H1 (cell line): ENCODE measurements around the gene CATSPERD. TPM values are rescaled to one million over a fixed set of nuclear protein-coding genes. Genes with fewer than 3 reads are reported as not detected.

Source experiments
- CTCF ChIA-PET: fragments of 300-600 bp; sonication (Branson Sonifier 250); formaldehyde crosslinking; loops from one replicate; lab custom pipeline; 2021; ENCODE audit not compliant: partially characterized antibody; lab: Charles Lee
- POLR2A ChIA-PET: fragments of 300-600 bp; sonication (Branson Sonifier 250); formaldehyde crosslinking; loops from one replicate; lab custom pipeline; 2021; ENCODE audit warnings: inconsistent platforms; ENCODE audit not compliant: partially characterized antibody; lab: Charles Lee
- DNase-seq, 2 experiments: peaks; one replicate each; pipeline versions ENCODE4 v3.0.0 to v3.0.0-alpha.2; 2010 to 2022; ENCODE audit warnings: low spot score in 2 of 2, low read depth in 1 of 2, mixed read lengths in 1 of 2
- FAIRE-seq: peaks from 2 replicates; lab custom pipeline; 2011; peaks lifted over from hg19 to GRCh38; lab: Jason Lieb, UNC
- H2AFZ ChIP-seq: 2 replicates; pipeline ENCODE4 v1.8.1; 2012; ENCODE audit warnings: low read length, inconsistent platforms
- H2AK5ac ChIP-seq: 2 replicates; pipeline ENCODE4 v1.6.1; 2013; ENCODE audit warnings: low read depth, low read length
- H2BK120ac ChIP-seq: replicated peaks from 2 replicates; pipeline ENCODE3; 2013; ENCODE audit warnings: low read depth, low read length, inconsistent platforms
- H2BK12ac ChIP-seq: 2 replicates; pipeline ENCODE4 v1.6.1; 2013; ENCODE audit warnings: low read depth, low read length
- H2BK15ac ChIP-seq: 2 replicates; pipeline ENCODE4 v1.6.1; 2013; ENCODE audit warnings: low read length
- H2BK20ac ChIP-seq: 2 replicates; pipeline ENCODE4 v1.6.1; 2013; ENCODE audit warnings: low read length
- H2BK5ac ChIP-seq: 2 replicates; pipeline ENCODE4 v1.6.1; 2013; ENCODE audit warnings: low read depth, low read length
- H3K14ac ChIP-seq: 2 replicates; pipeline ENCODE4 v1.6.1; 2013; ENCODE audit warnings: inconsistent platforms; ENCODE audit not compliant: insufficient read length
- H3K18ac ChIP-seq: 2 replicates; pipeline ENCODE4 v1.6.1; 2013; ENCODE audit warnings: low read length; ENCODE audit errors: extremely low read depth
- H3K23ac ChIP-seq: 2 replicates; pipeline ENCODE4 v1.6.1; 2013; ENCODE audit warnings: inconsistent platforms; ENCODE audit not compliant: insufficient read length
- H3K23me2 ChIP-seq: 2 replicates; pipeline ENCODE4 v1.6.1; 2013; ENCODE audit warnings: low read depth, low read length
- H3K27ac ChIP-seq: 2 replicates; pipeline ENCODE4 v1.6.1; 2011; ENCODE audit warnings: low read depth, low read length, inconsistent platforms
- H3K27me3 ChIP-seq, 4 experiments: replicated peaks in 1 of 4; 1 replicate in 1 of 4; 2 replicates in 3 of 4; pipeline versions ENCODE4 v1.6.1 to v1.8.1; 2011 to 2013; ENCODE audit warnings: low read length in 3 of 4, mild to moderate bottlenecking in 3 of 4, inconsistent platforms in 2 of 4, mixed read lengths in 2 of 4, moderate library complexity in 1 of 4; ENCODE audit not compliant: control insufficient read depth in 3 of 4, insufficient read depth in 3 of 4; ENCODE audit errors: extremely low read depth in 1 of 4
- H3K36me3 ChIP-seq, 4 experiments: 2 replicates each; pipeline versions ENCODE4 v1.6.1 to v1.8.1; 2011 to 2013; ENCODE audit warnings: mild to moderate bottlenecking in 4 of 4, low read length in 3 of 4, moderate library complexity in 2 of 4, control low read depth in 1 of 4, inconsistent platforms in 1 of 4; ENCODE audit not compliant: insufficient read depth in 4 of 4, control insufficient read depth in 2 of 4
- H3K4ac ChIP-seq: replicated peaks from 2 replicates; pipeline ENCODE3; 2013; ENCODE audit warnings: low read length, low read depth, mixed read lengths, inconsistent platforms; ENCODE audit not compliant: insufficient read length
- H3K4me1 ChIP-seq, 4 experiments: replicated peaks in 1 of 4; 1 replicate in 1 of 4; 2 replicates in 3 of 4; pipeline versions ENCODE4 v1.6.1 to v1.8.1; 2011 to 2013; ENCODE audit warnings: low read length in 3 of 4, inconsistent platforms in 2 of 4, mixed read lengths in 1 of 4; ENCODE audit not compliant: insufficient read depth in 4 of 4, control insufficient read depth in 3 of 4
- H3K4me2 ChIP-seq, 2 experiments: 2 replicates each; pipeline versions ENCODE4 v1.6.1 to v1.8.1; 2011 to 2013; ENCODE audit warnings: low read depth in 2 of 2, low read length in 2 of 2, control low read depth in 1 of 2, inconsistent platforms in 1 of 2, mild to moderate bottlenecking in 1 of 2; ENCODE audit not compliant: insufficient read depth in 1 of 2
- H3K4me3 ChIP-seq, 4 experiments: fragments of 200-600, 300-600 bp in 1 of 4; sonication (generic), shearing (Covaris generic), sonication (Bioruptor Twin) in 1 of 4; 2 replicates each; pipeline versions ENCODE4 v1.5.1 to v1.8.1; 2011 to 2016; ENCODE audit warnings: low read length in 4 of 4, low read depth in 3 of 4, control low read depth in 2 of 4, inconsistent platforms in 2 of 4, mild to moderate bottlenecking in 2 of 4, mixed read lengths in 1 of 4, moderate library complexity in 1 of 4; ENCODE audit not compliant: insufficient read depth in 2 of 4; ENCODE audit errors: extremely low read depth in 1 of 4
- H3K56ac ChIP-seq: replicated peaks from 2 replicates; pipeline ENCODE3; 2013; ENCODE audit warnings: low read depth, mild to moderate bottlenecking, mixed read lengths, low read length, inconsistent platforms; ENCODE audit not compliant: insufficient read length
- H3K79me1 ChIP-seq: 2 replicates; pipeline ENCODE4 v1.6.1; 2013; ENCODE audit warnings: low read depth, low read length, control low read depth
- H3K79me2 ChIP-seq, 2 experiments: 2 replicates each; pipeline versions ENCODE4 v1.6.1 to v1.8.1; 2012 to 2013; ENCODE audit warnings: low read length in 2 of 2, mild to moderate bottlenecking in 2 of 2, inconsistent platforms in 1 of 2; ENCODE audit not compliant: insufficient read depth in 2 of 2, control insufficient read depth in 1 of 2
- H3K9ac ChIP-seq, 4 experiments: replicated peaks in 1 of 4; 1 replicate in 1 of 4; 2 replicates in 3 of 4; pipeline versions ENCODE4 v1.6.1 to v1.8.1; 2011 to 2013; ENCODE audit warnings: low read depth in 3 of 4, low read length in 3 of 4, control low read depth in 2 of 4, mild to moderate bottlenecking in 2 of 4, moderate library complexity in 2 of 4, inconsistent platforms in 1 of 4; ENCODE audit errors: extremely low read depth in 1 of 4
- H3K9me3 ChIP-seq, 2 experiments: 2 replicates each; pipeline versions ENCODE4 v1.6.1 to v1.8.1; 2012 to 2013; ENCODE audit warnings: mild to moderate bottlenecking in 2 of 2, moderate library complexity in 2 of 2, control low read depth in 1 of 2, inconsistent platforms in 1 of 2, low read depth in 1 of 2, low read length in 1 of 2, mixed read lengths in 1 of 2; ENCODE audit not compliant: insufficient read depth in 2 of 2
- H4K20me1 ChIP-seq, 2 experiments: replicated peaks in 1 of 2; 2 replicates each; pipeline versions ENCODE3 to v1.8.1; 2011 to 2013; ENCODE audit warnings: inconsistent platforms in 2 of 2, low read length in 2 of 2, mild to moderate bottlenecking in 1 of 2; ENCODE audit not compliant: insufficient read depth in 2 of 2, control insufficient read depth in 1 of 2
- H4K5ac ChIP-seq: 2 replicates; pipeline ENCODE4 v1.6.1; 2013; ENCODE audit warnings: low read length, low read depth, mixed read lengths, inconsistent platforms; ENCODE audit not compliant: insufficient read length
- H4K8ac ChIP-seq: 2 replicates; pipeline ENCODE4 v1.8.0; 2013; ENCODE audit warnings: mild to moderate bottlenecking, moderate library complexity, low read length, inconsistent platforms; ENCODE audit not compliant: insufficient read depth; ENCODE audit errors: extremely low read depth
- H4K91ac ChIP-seq: replicated peaks from 2 replicates; pipeline ENCODE3; 2013; ENCODE audit warnings: low read length, mixed read lengths, inconsistent platforms; ENCODE audit not compliant: insufficient read length
- BRCA1 ChIP-seq: IDR thresholded peaks from 2 replicates; pipeline ENCODE4 v1.6.1; 2012; ENCODE audit warnings: low read depth, low read length, improper control_type of control experiment
- EGR1 ChIP-seq: IDR thresholded peaks from 2 replicates; pipeline ENCODE4 v1.6.1; 2011; ENCODE audit warnings: low read depth, low read length, borderline replicate concordance
- GTF2F1 ChIP-seq: IDR thresholded peaks from 2 replicates; pipeline ENCODE4 v1.6.1; 2012; ENCODE audit warnings: low read depth, low read length, improper control_type of control experiment, borderline replicate concordance
- RFX5 ChIP-seq: IDR thresholded peaks from 2 replicates; pipeline ENCODE4 v1.6.1; 2011; ENCODE audit warnings: low read depth, low read length, improper control_type of control experiment, borderline replicate concordance
- SIX5 ChIP-seq: IDR thresholded peaks from 2 replicates; pipeline ENCODE4 v1.6.1; 2011; ENCODE audit warnings: mild to moderate bottlenecking, low read depth, low read length
- SP2 ChIP-seq: IDR thresholded peaks from 2 replicates; pipeline ENCODE4 v1.6.1; 2012; ENCODE audit warnings: mild to moderate bottlenecking, low read length, inconsistent platforms
- TAF1 ChIP-seq: IDR thresholded peaks from 2 replicates; pipeline ENCODE4 v1.6.1; 2011; ENCODE audit warnings: mild to moderate bottlenecking, low read depth, low read length
- YY1 ChIP-seq: IDR thresholded peaks from 2 replicates; pipeline ENCODE4 v1.6.1; 2011; ENCODE audit warnings: low read depth, mild to moderate bottlenecking, low read length
- WGBS, 2 experiments: shearing (Covaris generic) in 1 of 2; methylation state at CpG; one replicate each; pipeline versions ENCODE4 v1.1.6 to v1.1.7; 2013 to 2015; ENCODE audit warnings: low lambda C conversion rate in 2 of 2, mixed read lengths in 2 of 2, inconsistent platforms in 1 of 2, low coverage in 1 of 2, missing lambda C conversion rate in 1 of 2; ENCODE audit not compliant: insufficient replicate concordance in 2 of 2, insufficient coverage in 1 of 2, insufficient read length in 1 of 2; ENCODE audit errors: extremely low coverage in 1 of 2, missing lambda C conversion rate in 1 of 2; 5-methylcytosine and 5-hydroxymethylcytosine counted together
- polyA plus RNA-seq, 7 experiments: library from polyadenylated mRNA; depleted of rRNA in 3 of 7; stranded (reverse) in 5 of 7; unstranded in 2 of 7; fragments of >200 nt in 5 of 7; fragments of 200-250 nt in 2 of 7; gene quantifications; 1 replicate in 5 of 7; 2 replicates in 1 of 7; 4 replicates in 1 of 7; pipeline versions ENCODE4 v1.2.1 to v1.2.3, GENCODE V29; 2011 to 2013; ENCODE audit warnings: missing spikeins in 2 of 7, mixed read lengths in 2 of 7
- total RNA-seq: library from RNA; stranded (reverse); fragmentation: NEBNext Ultra II Directional; extraction: Animal tissue kit (Norgen Biotek cat#: 25700); gene quantifications from 2 replicates; pipeline ENCODE4 v1.2.1, GENCODE V29; 2021

CATSPERD gene
- total and polyA plus RNA-seq, 2 of the 8 experiments (the other 6 are each of a cell fraction or from before 2014, with no cell fraction given): 0.12 TPM; not detected in 1

DNA sequence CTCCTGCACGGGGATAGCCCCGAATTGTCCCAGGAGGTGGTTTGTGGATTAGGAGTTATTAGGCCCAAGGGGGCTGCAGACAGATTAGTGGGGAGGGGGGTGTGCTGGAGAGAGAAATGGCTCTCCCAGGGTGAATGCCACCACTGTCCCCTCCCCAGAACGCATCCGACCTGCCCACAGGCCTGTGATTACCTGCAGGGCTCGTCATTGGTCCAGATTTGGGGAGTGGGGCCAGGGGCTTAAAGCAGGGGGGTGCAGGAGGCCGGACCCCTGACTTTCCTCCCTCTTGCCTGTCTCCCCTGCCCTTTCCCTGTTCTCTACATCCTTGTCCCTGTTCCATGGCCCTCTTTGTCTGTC lies 85.7 kb downstream of the CATSPERD start:
- Histone ChIP-seq H2AFZ (no peak overlapping the region), H4K8ac (peak overlapping the region; percentile 36), H3K4me3 (peak overlapping the region in 1 of 4 experiments; percentile 58; a peak in 2 of 8 replicates), H3K79me2 (no peaks in the 10 kb centered on the region; a peak in 1 of 4 replicates), H3K79me1 (peaks cover 4% of the 10 kb centered on the region; the same call in 1 of the 2 replicates), H4K20me1 (peaks cover 0 to 6% of the 10 kb centered on the region in 2 experiments), H2BK12ac (no peak overlapping the region), H3K4me2 (peak overlapping the region; percentile 51 to 69), H2BK120ac (no peak overlapping the region), H3K56ac (no peak overlapping the region), H3K23me2 (peaks cover 7% of the 10 kb centered on the region), H2BK20ac (no peak overlapping the region), H3K4ac (peak overlapping the region; percentile 77), H3K4me1 (peaks cover 0 to 18% (median 10%) of the 10 kb centered on the region in 4 experiments; a peak in 5 of 7 replicates), H2BK15ac (no peak overlapping the region), H2BK5ac (no peak overlapping the region), H3K18ac (no peak overlapping the region; the same call in 1 of the 2 replicates), H2AK5ac (no peak overlapping the region), H4K5ac (no peak overlapping the region), H3K9me3 (no peaks in the 10 kb centered on the region), H3K27me3 (peaks cover 2 to 16% (median 8%) of the 10 kb centered on the region in 4 experiments; a peak in 6 of 7 replicates), H3K36me3 (no peaks in the 10 kb centered on the region), H3K27ac (no peak overlapping the region), H3K9ac (no peak overlapping the region), H4K91ac (no peak overlapping the region), H3K23ac (no peak overlapping the region), H3K14ac (no peak overlapping the region)
- DNase-seq (no peak), FAIRE-seq (no peak)
- 24% methylated on average over 5 of the region's 6 CpGs; no CpG with 5 or more reads in 1 of the 2 experiments for WGBS, 2 experiments
- POLR2A ChIA-PET: interaction anchor here (0.9 to 3.4 kb wide), 4 partner anchors 21 to 97 kb away, joined by 4 to 35 read pairs (median 10); partner anchors contain the start of gene NDUFA11
- TF ChIP-seq TAF1 (no peak), EGR1 (no peak), SIX5 (no peak), YY1 (no peak), SP2 (no peak), GTF2F1 (no peak), RFX5 (no peak), BRCA1 (no peak)
- CTCF ChIA-PET: interaction anchor here (0.7 to 4.5 kb wide), 13 partner anchors 12 to 216 kb away, joined by 3 to 32 read pairs (median 4); no protein-coding TSS in a partner anchor
